ENCODE data around the gene GNG7.

GRCh38 chr19:2514981-2515518 is 187.4 kb downstream of the GNG7 start:
- TF ChIP-seq ESRRG (CRISPR knock-in tag; IDR thresholded peaks at IDR 0.05) (no peak), ZNF8 (CRISPR knock-in tag; IDR thresholded peaks at IDR 0.05) (no peak), ARNTL (CRISPR knock-in tag; IDR thresholded peaks at IDR 0.05; ENCODE audit: borderline replicate concordance, low read depth) (no peak), ZFP3 (CRISPR knock-in tag; IDR thresholded peaks at IDR 0.05) (no peak), GLIS3 (CRISPR knock-in tag; IDR thresholded peaks at IDR 0.05) (no peak), ZFP30 (CRISPR knock-in tag; IDR thresholded peaks at IDR 0.05) (no peak), CREB5 (CRISPR knock-in tag; IDR thresholded peaks at IDR 0.05; ENCODE audit: low read depth) (no peak), PATZ1 (CRISPR knock-in tag; IDR thresholded peaks at IDR 0.05; ENCODE audit: borderline replicate concordance) (no peak), RARB (CRISPR knock-in tag; IDR thresholded peaks at IDR 0.05) (no peak)
